ENCODE data around the gene TMEM132C. TPM values are rescaled to one million over a fixed set of nuclear protein-coding genes. Genes with fewer than 3 reads are reported as not detected.
"Not testable (repeated sequence)": the region's sequence is repeated elsewhere in the genome, so short reads cannot be mapped to it uniquely, and the experiment has no call there.

The TMEM132C gene
- total RNA-seq, 2 donors from 2014 or later, result 0.46 to 5.3 TPM

- Histone ChIP-seq H3K4me3 (no peak overlapping the region), H3K9me3 (no peaks in the 10 kb centered on the region), H3K27ac (no peak overlapping the region), H3K4me1 (replicated peaks) (no peaks in the 10 kb centered on the region), H3K27me3 (replicated peaks; ENCODE audit: insufficient read depth) (no peaks in the 10 kb centered on the region), H3K36me3 (no peaks in the 10 kb centered on the region)
- no peak for DNase-seq (ENCODE audit: low spot score)
- TF ChIP-seq POLR2AphosphoS5 (IDR thresholded peaks at IDR 0.05) (no peak), POLR2A (IDR thresholded peaks at IDR 0.05) (no peak), CTCF (IDR thresholded peaks at IDR 0.05) (no peak)
- 60% methylated on average over 2 of the region's 2 CpGs for WGBS
- intact Hi-C loops (cut with DNase I), result no loop called here
These were observed 26.2 kb upstream of the TMEM132C start for GRCh38 chr12:128240745-128241144.

GRCh38 chr12:128245121-128245520 lies 21.8 kb upstream of the TMEM132C start:
- intact Hi-C loops (cut with DNase I), result no loop called here
- no peaks in the 10 kb centered on the region for H3K4me1 ChIP-seq (replicated peaks)
- no peak overlapping the region for H3K4me3 ChIP-seq
- no peak for DNase-seq (ENCODE audit: low spot score)
- no peaks in the 10 kb centered on the region for H3K36me3 ChIP-seq
- no peak overlapping the region for H3K27ac ChIP-seq
- TF ChIP-seq POLR2A (IDR thresholded peaks at IDR 0.05), result no peak
- no peak for TF ChIP-seq POLR2AphosphoS5 (IDR thresholded peaks at IDR 0.05)
- TF ChIP-seq CTCF (IDR thresholded peaks at IDR 0.05), result no peak
- no peaks in the 10 kb centered on the region for H3K27me3 ChIP-seq (replicated peaks; ENCODE audit: insufficient read depth)
- 93% methylated on average over 2 of the region's 2 CpGs for WGBS
- no peaks in the 10 kb centered on the region for H3K9me3 ChIP-seq

GRCh38 chr12:128245905-128246304 lies 21.1 kb upstream of the TMEM132C start:
- no peaks in the 10 kb centered on the region for H3K9me3 ChIP-seq
- H3K36me3 ChIP-seq, result no peaks in the 10 kb centered on the region
- no peak for DNase-seq (ENCODE audit: low spot score)
- no peaks in the 10 kb centered on the region for H3K4me1 ChIP-seq (replicated peaks)
- no peak for TF ChIP-seq CTCF (IDR thresholded peaks at IDR 0.05)
- TF ChIP-seq POLR2A (IDR thresholded peaks at IDR 0.05), result no peak
- TF ChIP-seq POLR2AphosphoS5 (IDR thresholded peaks at IDR 0.05), result no peak
- H3K4me3 ChIP-seq, result no peak overlapping the region
- intact Hi-C loops (cut with DNase I), result no loop called here
- H3K27me3 ChIP-seq (replicated peaks; ENCODE audit: insufficient read depth), result no peaks in the 10 kb centered on the region
- 42% methylated on average over 7 of the region's 7 CpGs for WGBS
- H3K27ac ChIP-seq, result no peak overlapping the region

- no peak for DNase-seq (ENCODE audit: low spot score)
- Histone ChIP-seq H3K36me3 (no peaks in the 10 kb centered on the region), H3K4me1 (replicated peaks) (no peaks in the 10 kb centered on the region), H3K9me3 (no peaks in the 10 kb centered on the region), H3K27ac (no peak overlapping the region), H3K4me3 (no peak overlapping the region), H3K27me3 (replicated peaks; ENCODE audit: insufficient read depth) (no peaks in the 10 kb centered on the region)
- intact Hi-C loops (cut with DNase I), result no loop called here
- 85% methylated on average over 8 of the region's 8 CpGs for WGBS
- TF ChIP-seq POLR2AphosphoS5 (IDR thresholded peaks at IDR 0.05) (no peak), CTCF (IDR thresholded peaks at IDR 0.05) (no peak), POLR2A (IDR thresholded peaks at IDR 0.05) (no peak)
These were observed 16.9 kb upstream of the TMEM132C start for GRCh38 chr12:128250096-128250495.

GRCh38 chr12:128253829-128254228 lies 13.1 kb upstream of the TMEM132C start:
- intact Hi-C loops (cut with DNase I), result not testable (repeated sequence)

More at GRCh38 chr12:128253829-128254228, 13.1 kb upstream of the TMEM132C start:
- not testable (repeated sequence) for H3K27me3 ChIP-seq (replicated peaks; ENCODE audit: insufficient read depth); H3K4me3 ChIP-seq; H3K27ac ChIP-seq; H3K36me3 ChIP-seq; H3K9me3 ChIP-seq; H3K4me1 ChIP-seq (replicated peaks); DNase-seq (ENCODE audit: low spot score)
